ENCODE data around the gene ZNF346.

DNA sequence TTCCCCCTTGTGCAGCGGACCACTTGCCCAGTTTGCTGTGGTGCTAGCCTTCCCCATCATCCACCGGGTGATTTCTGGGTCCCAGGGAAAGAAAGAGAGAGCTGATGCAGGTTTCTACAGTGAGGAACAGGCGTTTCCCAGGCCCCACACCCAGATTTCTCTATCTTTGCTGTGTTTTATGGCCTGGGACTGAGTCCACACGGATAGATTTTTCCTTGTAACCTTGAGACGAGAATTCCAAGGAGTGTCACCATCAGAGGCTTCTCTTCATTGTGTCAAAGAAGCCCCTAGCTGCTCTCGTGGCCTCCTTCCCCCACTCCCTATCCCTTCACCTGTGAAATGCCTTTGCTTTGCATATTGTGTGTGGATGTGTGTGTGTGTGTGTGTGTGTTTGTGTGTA is 43.0 kb downstream of the ZNF346 start:
- no peak for TF ChIP-seq POLR2A (IDR thresholded peaks at IDR 0.05)
- TF ChIP-seq, protein P1, sequence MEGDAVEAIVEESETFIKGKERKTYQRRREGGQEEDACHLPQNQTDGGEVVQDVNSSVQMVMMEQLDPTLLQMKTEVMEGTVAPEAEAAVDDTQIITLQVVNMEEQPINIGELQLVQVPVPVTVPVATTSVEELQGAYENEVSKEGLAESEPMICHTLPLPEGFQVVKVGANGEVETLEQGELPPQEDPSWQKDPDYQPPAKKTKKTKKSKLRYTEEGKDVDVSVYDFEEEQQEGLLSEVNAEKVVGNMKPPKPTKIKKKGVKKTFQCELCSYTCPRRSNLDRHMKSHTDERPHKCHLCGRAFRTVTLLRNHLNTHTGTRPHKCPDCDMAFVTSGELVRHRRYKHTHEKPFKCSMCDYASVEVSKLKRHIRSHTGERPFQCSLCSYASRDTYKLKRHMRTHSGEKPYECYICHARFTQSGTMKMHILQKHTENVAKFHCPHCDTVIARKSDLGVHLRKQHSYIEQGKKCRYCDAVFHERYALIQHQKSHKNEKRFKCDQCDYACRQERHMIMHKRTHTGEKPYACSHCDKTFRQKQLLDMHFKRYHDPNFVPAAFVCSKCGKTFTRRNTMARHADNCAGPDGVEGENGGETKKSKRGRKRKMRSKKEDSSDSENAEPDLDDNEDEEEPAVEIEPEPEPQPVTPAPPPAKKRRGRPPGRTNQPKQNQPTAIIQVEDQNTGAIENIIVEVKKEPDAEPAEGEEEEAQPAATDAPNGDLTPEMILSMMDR (IDR thresholded peaks at IDR 0.05), result no peak

Measured in lower leg skin (tissue), 3 donors.